Limb (tissue), 2 donors: Measurements from ENCODE around the gene DLGAP4.

ENCODE experiments used
- DNase-seq, 2 donors: peaks; one replicate each; pipeline ENCODE4 v3.0.0-alpha.2; 2016; ENCODE audit errors: extremely low spot score in 2 of 2

DLGAP4 gene

GRCh38 chr20:36331209-36331608 is 25.1 kb downstream of the DLGAP4 start:
- DNase-seq, result no peak

DNA sequence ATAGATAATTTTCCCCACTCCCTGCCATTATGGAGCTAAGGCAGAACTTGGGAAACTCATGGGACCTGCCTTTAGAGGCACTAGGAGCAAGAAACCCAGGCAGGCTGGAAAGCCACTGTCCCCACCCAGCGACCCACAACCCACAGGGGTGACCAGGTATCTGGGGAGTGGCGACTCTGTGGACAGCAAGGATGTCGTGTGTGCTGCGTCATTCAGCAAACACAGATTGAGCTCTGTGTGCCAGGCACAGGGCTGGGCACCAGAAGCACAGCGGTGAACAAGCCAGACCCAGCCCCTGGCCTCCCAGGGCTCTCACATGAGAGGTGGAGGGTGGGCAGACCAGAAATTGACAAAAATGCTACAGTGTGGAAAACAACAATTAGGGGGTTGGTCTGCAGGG is 27.7 kb downstream of the DLGAP4 start:
- no peak for DNase-seq

DNA sequence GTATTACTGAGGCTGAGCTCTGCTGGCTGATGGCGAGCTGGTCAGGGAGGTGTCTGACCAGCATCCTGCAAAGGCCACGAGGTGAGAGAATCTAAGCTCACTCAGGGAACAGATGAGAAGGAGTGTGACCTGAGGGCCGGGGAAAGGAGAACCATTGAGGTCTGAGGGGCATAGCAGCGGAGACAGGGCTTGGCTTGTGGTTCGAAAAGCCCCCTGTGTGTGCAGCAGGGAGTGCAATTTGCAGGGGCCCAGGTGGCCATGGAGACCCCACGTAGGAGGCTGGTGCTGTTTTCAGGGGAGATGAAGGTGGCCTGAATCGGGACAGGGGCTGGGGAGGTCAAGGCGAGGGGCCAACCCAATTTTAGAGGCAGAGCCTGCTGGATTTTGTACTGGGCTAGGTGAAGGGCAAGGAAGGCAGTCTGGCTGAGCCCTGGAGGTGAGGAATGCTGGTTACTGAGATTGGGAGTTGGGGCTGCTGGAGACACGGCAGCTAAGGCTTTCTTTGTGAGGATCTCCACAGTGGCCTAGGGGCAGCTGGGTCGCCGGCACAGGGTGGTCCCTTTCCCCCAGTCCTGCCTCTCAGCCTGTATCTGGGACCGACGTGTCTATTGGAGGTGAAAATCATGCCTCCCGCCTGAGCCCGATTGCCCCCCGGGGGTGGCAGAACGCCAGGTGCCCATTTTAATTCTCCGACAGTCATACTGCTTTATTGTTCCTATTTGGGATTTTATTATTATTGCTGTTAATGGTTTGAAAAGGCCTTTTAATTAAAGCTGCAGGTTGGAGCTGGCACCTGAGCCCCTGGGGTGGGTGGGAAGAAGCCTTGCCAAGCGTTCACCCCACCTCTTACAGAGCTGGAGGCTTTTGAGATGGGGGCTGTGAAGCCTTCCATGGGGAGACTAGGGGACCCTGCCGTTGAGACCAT is 28.4 kb downstream of the DLGAP4 start:
- DNase-seq, result peak in 1 of 2 donors; percentile 46

DNA sequence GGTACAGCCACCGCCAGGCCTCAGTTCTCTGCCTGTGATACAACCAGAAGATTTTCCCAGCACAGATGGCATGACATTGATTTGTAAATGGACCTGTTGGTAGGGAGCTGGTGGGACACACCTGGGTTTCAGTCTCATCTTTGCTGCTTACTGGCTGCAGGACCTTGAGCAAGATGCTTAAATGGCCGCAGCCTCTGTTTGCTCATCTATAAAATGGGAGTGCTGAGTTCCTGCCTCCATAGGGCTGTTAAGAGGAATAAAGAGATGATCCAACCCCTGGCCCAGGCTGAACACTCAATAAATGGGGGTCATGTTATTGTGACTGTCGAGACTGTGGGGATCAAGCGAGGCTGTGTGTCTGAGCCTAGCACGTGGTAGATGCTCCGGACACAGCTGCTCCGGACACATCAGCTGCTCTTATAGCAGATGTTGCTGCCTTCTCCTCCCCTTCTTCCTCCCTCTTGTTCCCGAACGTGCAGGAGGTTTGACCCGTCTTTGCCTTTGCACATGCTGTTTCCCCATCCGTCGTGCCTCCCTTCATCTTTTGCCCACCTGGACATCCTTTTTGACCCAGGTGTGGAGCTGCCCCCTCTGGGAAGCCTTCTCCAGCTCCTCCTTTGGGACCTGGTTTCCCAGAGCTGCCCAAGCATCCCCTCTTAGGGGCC is 29.2 kb downstream of the DLGAP4 start:
- no peak for DNase-seq

- no peak for DNase-seq
Observed at GRCh38 chr20:36336204-36336603, 30.1 kb downstream of the DLGAP4 start.

DNA sequence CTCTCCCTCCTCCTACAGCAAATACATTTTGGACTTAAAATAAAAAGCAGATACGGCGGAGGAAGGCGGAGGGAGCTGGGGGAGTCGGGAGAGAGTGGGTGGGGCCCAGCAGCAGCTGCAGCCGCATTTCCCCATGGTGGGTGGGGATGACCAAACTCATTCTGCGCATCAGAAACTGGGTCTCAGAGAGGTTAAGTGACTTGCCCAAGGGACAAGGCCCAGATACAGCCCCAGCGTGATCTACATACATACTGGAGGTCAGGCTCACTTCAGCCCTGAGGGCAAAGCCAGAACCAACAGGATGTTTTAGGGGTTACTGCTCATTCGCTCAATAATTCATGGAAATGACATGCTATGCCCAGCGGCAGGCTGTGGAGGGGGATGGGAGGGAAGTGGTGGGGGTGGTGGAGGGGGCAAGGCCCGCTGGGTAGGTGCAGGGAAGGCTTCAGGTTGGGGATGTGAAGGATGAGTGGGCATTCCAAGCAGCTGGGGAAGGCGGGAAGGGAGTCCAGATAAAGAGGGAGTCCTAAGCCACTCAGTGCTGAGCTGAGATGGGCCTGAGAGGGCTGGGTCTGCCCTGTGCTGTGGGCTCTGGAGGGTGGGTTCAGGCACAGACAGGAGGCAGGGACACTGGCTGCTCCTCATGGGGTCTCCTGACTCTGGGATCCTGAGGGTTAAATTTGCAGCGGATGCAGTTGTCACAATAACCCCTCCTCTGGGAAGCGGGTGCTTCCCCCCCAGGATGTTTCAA is 31.0 kb downstream of the DLGAP4 start:
- DNase-seq, result no peak

GRCh38 chr20:36337886-36338285 is 31.7 kb downstream of the DLGAP4 start:
- DNase-seq, result no peak

DNA sequence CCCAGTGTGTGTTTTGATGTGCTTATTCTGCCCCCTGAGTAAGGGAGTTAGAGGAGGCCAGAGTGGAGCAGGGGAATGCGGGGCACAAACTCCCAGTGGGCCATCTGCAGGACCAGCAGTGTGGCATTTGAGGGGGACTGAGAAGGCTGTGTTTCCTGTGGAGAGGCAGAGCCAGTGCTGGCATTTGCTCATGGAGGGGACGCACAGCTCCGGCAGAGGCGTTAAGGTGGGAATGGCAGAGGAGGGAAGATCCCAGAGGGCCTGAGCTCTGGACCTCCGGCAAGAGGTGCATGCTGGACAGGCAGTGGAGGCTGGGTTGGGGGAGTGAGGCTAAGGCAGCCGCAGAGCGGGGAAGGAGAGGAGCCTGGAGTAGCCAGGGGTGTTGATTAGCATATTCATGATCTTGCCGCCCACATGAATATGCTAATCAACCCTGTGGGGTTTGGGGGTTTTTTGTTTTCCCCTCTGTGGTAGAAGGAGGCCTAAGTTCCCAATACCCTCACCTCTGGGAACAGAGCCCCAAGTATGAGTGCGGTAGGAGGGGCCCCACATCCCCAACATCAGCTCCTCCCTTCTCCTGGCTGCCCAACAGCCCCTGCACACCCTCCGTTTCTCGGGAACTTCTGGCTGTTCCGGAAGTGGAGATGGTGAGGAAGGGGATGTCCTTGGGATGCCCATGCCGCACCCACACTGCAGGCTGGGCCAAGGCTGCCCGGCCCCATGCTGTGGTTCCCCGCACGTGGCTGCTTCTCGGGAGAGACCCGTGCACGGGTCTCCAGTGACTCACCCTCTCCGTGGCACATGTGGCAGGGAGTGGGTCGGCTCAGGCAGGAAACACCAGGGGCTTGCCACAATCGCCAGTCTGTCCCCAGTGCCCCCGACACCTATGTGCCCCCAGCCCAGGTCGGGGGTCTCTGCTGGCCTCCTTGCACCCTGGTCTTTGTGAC is 33.8 kb downstream of the DLGAP4 start:
- no peak for DNase-seq

DNA sequence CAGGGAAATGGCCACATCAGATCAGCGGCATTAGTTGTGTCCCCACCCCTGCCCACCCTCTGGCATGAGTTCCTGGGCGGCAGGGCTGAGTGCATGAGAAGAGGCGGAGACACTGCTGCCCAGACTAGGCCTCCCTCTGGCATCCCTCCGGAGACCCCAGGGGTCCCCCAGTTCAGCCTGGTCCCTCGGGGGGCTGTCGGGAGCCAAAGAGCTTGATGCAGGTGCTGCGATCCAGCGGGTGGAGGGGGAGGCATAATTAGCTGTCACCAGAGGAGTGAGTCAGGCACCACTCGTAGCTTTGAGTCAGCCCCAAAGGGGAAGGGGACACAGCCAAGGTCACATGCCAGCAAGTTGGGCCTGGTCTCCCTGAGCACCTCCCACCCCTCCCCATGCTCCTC is 34.5 kb downstream of the DLGAP4 start:
- DNase-seq, result no peak

DNA sequence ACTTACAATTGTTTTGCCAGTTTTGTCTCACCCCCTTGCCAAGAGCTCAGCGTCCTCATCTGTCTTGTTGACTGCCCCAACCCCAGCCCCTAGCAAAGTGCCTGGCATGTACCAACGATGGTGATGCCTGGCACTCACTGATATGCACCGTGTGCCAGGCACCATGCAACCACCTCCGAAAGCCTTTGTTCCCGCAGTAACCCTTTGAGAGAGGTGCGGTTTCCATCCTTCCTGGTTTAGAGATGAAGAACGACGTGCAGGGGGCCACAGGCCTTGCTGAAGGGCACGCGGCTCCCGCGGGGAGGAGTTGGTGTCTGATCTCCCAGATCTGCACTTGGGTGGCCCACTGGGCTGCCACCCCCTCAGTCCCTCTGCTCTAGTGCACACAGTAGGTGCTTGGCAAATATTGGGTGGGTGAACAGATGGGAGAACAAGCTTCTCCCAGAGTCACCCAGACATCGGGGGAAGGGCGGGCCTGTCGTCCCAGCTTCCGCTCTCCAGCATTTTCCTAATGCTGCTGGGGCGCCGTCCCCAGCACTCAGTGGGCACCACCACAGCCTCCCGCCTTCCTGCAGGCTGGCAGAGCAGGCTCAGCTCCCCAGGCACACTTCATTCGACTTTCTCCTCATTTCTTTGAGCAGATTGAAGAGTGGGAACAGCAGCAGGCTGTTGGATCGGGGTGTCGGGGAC is 35.3 kb downstream of the DLGAP4 start:
- DNase-seq, result no peak

- no peak for DNase-seq
Observed at GRCh38 chr20:36342331-36343120, 36.4 kb downstream of the DLGAP4 start.

DNA sequence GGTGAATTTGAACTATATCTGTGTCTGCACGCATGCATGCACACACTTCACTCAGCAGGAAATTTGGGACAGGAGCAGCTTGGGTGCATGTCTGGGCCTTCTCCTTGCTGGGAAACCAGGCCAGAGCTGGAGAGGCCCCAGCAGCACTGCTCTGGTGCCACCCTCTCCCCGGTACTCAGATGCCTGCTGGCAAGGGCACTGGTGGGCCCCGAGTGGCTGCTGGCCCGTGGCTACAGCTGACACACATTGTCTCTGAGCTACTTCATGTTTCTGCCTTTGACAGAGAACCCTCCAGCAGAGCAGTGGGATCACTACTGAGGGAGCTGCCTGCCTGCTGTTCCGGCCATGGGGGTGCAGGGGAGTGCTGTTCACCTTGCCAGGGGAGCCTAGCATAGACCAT is 37.5 kb downstream of the DLGAP4 start:
- DNase-seq, result no peak

GRCh38 chr20:36344517-36345132 is 38.5 kb downstream of the DLGAP4 start:
- peak; percentile 18 to 75 for DNase-seq

GRCh38 chr20:36346256-36346655 is 40.1 kb downstream of the DLGAP4 start:
- DNase-seq, result no peak

- DNase-seq, result no peak
Observed at GRCh38 chr20:36349384-36350170, 43.4 kb downstream of the DLGAP4 start.

DNA sequence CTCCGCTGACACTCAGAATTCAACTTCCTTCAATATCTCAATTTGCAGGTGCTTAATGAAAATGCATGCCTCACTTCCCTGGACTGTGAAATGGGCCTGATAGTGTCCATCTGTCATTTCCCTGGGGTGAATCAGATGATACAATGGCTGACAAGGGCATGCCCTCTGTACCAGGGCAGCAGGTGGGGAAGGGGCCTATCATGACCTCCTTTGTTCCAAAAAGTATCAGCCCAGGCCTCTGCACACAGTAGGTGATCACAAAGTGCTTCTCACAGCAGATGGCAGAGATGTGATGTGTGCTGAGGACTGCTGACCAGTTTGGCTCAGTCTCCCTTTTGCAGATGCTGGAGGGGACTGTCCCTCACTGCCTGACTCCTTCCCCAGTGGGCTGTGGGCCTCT is 44.3 kb downstream of the DLGAP4 start:
- DNase-seq, result no peak

DNA sequence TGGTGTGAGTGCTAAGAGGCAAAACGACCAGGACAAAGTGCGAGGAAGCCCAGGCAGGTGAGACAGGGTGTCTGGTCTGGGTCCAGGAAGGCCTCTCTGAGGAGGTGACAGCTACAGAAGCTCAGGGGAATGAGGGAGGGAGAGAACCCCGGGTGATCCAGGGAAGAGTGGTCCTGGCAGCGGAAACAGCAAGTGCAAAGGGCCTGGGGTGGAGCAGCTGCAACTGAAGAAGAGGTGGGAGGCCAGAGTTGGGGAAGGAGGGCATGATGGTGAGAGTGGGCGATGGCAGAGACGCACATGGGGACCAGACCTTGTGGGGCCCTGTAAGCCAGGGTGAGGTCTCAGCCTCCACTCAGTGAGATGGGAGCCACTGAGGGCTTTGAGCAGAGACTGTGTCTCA is 45.8 kb downstream of the DLGAP4 start:
- DNase-seq, result no peak

DNA sequence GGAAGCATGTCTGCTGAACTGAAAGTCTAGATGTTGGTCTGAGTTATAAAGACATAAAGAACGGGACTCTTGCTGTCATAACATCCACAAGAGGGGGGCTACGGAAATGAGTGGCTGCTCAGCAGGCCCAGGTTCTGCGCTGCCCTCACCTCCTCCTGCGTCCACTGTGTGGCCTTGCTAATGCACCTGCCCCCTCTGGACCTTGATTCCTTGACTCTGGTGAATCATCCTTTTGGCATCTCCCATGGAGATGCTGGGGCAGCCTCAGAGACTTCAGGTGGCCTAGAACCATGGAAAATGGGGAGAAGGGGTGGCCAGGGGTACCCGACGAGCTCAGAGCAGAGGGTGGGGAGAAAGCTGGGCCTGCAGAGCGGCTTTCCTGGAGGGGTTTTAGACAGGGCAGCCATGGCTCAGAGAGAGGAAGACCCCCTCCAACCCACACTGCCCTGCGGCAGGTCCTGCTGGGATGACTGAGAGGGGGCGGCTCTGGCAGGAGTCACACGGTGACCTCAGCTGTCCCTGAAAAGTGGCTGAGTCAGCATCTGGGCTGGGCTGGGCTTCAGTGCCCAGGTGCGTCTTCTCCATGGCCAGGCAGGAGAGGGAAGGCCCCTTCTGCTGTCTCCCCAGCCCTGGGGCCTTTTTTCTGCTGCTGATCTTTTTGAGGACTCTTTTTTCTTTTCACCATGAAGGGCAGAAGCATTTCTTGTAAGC is 46.9 kb downstream of the DLGAP4 start:
- DNase-seq, result no peak
